ENCODE data around the gene MAP7. TPM values are rescaled to one million over a fixed set of nuclear protein-coding genes. Genes with fewer than 3 reads are reported as not detected.

The MAP7 gene
- total RNA-seq = 0.58 and 1.4 TPM in 2 replicates

DNA sequence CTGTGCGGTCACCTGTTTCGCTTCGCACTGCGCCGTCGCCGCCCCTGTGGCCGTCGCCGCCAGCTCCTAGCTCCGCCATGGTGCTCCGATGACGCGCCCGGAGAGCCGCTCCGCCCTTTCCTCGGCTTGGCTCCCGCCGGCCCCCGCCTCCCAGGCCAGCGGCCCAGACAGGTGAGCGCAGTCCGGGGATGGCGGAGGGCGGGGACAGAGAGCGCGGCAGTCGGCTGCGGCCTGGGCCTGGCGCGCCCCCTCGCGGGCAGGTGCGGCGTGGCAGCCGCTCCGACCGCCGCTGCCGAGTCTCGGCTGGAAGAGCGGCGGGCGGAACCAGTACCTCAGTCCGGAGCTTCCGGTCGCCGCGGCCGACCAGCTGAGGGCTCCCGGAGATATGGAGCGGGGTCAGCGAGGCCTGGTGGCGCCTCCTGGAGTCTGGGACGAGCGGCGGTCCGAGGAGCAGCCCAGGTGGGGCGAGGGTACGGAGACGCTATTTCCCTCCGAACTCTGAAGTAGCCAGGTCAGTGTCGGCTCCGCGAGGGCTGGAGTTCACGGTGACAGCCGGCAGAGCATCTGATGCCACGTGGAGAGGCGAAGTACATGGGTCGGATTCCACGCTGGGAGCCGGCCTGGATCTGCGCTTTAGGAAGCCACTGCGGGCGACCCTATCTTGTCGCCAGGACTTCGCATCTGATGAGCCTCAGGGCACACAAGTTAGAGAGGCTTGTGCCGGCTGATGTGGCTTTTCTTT, at the start of gene MAP7:
TSS of gene MAP7 (minus strand) at position 93 of the 742 bp plus-strand sequence. CDS start at position 79, 14 bp downstream.

Other genes starting within 250 kb of the MAP7 start
- gene MAP3K5, start 242.1 kb upstream of the MAP7 start, total RNA-seq = 20.9 and 23.2 TPM in 2 replicates

All from regular cardiac myocyte (primary cell).